Astrocyte (in vitro differentiated cells and primary cell): Measurements from ENCODE around the gene KIAA1671.

ENCODE experiments used
- EZH2 ChIP-seq: IDR thresholded peaks from 2 replicates; pipeline ENCODE4 v1.6.1; 2012; ENCODE audit warnings: mild to moderate bottlenecking, low read length, inconsistent platforms; ENCODE audit not compliant: insufficient read depth
- TF ChIP-seq, protein P1 (sequence below): IDR thresholded peaks from 2 replicates; pipeline ENCODE4 v1.5.1; 2011; ENCODE audit warnings: low read depth, mild to moderate bottlenecking, inconsistent platforms, low read length, moderate library complexity; ENCODE audit not compliant: insufficient read depth

DNA sequence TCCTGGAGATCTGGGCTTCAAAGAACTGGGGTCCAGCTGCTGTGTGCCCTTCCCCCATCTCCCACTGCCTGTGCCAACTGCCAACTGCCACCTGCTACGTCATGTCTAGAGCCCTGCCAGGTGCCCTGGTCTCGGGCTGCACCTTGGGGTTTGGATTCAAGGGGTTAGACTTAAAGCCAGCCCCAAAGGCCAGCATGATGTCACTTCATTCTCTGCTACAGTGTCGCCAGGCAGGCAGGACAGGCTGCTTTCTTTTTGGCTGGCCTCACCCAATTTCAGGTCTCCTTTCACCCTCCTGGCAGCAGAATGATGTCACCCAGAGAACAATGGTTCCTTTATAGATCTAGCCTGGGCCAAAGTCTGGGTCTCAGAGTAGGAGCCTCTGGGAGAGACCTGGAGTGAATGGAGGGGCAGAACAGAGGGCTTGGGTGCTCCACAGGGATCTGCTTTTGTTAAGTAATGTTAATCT is 167.6 kb downstream of the KIAA1671 start:
- TF ChIP-seq, protein P1, sequence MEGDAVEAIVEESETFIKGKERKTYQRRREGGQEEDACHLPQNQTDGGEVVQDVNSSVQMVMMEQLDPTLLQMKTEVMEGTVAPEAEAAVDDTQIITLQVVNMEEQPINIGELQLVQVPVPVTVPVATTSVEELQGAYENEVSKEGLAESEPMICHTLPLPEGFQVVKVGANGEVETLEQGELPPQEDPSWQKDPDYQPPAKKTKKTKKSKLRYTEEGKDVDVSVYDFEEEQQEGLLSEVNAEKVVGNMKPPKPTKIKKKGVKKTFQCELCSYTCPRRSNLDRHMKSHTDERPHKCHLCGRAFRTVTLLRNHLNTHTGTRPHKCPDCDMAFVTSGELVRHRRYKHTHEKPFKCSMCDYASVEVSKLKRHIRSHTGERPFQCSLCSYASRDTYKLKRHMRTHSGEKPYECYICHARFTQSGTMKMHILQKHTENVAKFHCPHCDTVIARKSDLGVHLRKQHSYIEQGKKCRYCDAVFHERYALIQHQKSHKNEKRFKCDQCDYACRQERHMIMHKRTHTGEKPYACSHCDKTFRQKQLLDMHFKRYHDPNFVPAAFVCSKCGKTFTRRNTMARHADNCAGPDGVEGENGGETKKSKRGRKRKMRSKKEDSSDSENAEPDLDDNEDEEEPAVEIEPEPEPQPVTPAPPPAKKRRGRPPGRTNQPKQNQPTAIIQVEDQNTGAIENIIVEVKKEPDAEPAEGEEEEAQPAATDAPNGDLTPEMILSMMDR: no peak
- TF ChIP-seq EZH2: no peak
